Upper lobe of left lung (tissue), 6 donors: ENCODE results near the gene IER3. TPM values are rescaled to one million over a fixed set of nuclear protein-coding genes. Genes with fewer than 3 reads are reported as not detected.
"Not testable (repeated sequence)": the region's sequence is repeated elsewhere in the genome, so short reads cannot be mapped to it uniquely, and the experiment has no call there.

Experiments
- ATAC-seq, 2 donors: fragments of 200-7000 bp; cut with Tn5 transposase; one replicate each; pipeline ENCODE4 v1.9.1; 2022; ENCODE audit warnings: mild to moderate bottlenecking in 2 of 2, moderate library complexity in 2 of 2; ENCODE audit not compliant: low FRiP score in 2 of 2
- DNase-seq, 2 donors: peaks; one replicate each; pipeline ENCODE4 v3.0.0-alpha.2; 2019 to 2020
- H3K27ac ChIP-seq, 4 donors: fragments of 200-600 bp; sonication (generic); one replicate each; pipeline ENCODE4 v1.5.1; 2016 to 2019
- H3K27me3 ChIP-seq, 4 donors: fragments of 200-600 bp; sonication (generic); one replicate each; pipeline ENCODE4 v1.5.1; 2017 to 2019
- H3K36me3 ChIP-seq, 4 donors: fragments of 200-600 bp; sonication (generic); one replicate each; pipeline ENCODE4 v1.5.1; 2016 to 2019
- H3K4me1 ChIP-seq, 4 donors: fragments of 200-600 bp; sonication (generic); one replicate each; pipeline ENCODE4 v1.5.1; 2018 to 2019
- H3K4me3 ChIP-seq, 4 donors: fragments of 200-600 bp; sonication (generic); one replicate each; pipeline ENCODE4 v1.5.1; 2017 to 2019; ENCODE audit warnings: mild to moderate bottlenecking in 2 of 4, moderate library complexity in 1 of 4
- H3K9me3 ChIP-seq, 4 donors: fragments of 200-600 bp; sonication (generic); one replicate each; pipeline ENCODE4 v1.5.1; 2018 to 2019
- EP300 ChIP-seq, 4 donors: sonication (generic); formaldehyde crosslinking; IDR thresholded peaks; one replicate each; pipeline ENCODE4 v1.5.1; 2017; ENCODE audit warnings: antibody characterized with exemption in 4 of 4, control low read depth in 2 of 4
- POLR2A ChIP-seq, 4 donors: fragments of 450-650 bp; IDR thresholded peaks; one replicate each; pipeline ENCODE4 v1.5.1; 2016 to 2017; ENCODE audit warnings: antibody characterized with exemption in 4 of 4, mild to moderate bottlenecking in 2 of 4
- POLR2AphosphoS5 ChIP-seq, 2 donors: sonication (generic); formaldehyde crosslinking; IDR thresholded peaks; one replicate each; pipeline ENCODE4 v1.5.1; 2017; ENCODE audit warnings: antibody characterized with exemption in 2 of 2
- WGBS, 2 donors: methylation state at CpG; one replicate each; pipeline ENCODE4 v1.1.5; 2017 to 2018; 5-methylcytosine and 5-hydroxymethylcytosine counted together
- total RNA-seq, 6 donors: library from RNA; depleted of rRNA in 4 of 6; stranded (reverse); fragments of >200 nt in 4 of 6; gene quantifications; one replicate each; pipeline versions ENCODE4 v1.1.0 to v1.2.1, GENCODE V29; 2016 to 2021
- TF ChIP-seq, protein P1 (sequence below), 6 experiments: fragments of 450-650 bp in 4 of 6; fragments of 200-600 bp in 2 of 6; sonication (generic) in 2 of 6; IDR thresholded peaks; one replicate each; pipeline ENCODE4 v1.5.1; 2016 to 2019; ENCODE audit warnings: antibody characterized with exemption in 6 of 6
- donor health status: DM: no; HTN: no; CAD: no; lungs with moderate emphysema.
- donor health status: DM: no; HTN: yes; CAD: no; lungs with severe emphysema.

IER3 gene
- total RNA-seq, 6 donors from 2014 or later = 4.2 to 61.1 (median 19.8) TPM

DNA sequence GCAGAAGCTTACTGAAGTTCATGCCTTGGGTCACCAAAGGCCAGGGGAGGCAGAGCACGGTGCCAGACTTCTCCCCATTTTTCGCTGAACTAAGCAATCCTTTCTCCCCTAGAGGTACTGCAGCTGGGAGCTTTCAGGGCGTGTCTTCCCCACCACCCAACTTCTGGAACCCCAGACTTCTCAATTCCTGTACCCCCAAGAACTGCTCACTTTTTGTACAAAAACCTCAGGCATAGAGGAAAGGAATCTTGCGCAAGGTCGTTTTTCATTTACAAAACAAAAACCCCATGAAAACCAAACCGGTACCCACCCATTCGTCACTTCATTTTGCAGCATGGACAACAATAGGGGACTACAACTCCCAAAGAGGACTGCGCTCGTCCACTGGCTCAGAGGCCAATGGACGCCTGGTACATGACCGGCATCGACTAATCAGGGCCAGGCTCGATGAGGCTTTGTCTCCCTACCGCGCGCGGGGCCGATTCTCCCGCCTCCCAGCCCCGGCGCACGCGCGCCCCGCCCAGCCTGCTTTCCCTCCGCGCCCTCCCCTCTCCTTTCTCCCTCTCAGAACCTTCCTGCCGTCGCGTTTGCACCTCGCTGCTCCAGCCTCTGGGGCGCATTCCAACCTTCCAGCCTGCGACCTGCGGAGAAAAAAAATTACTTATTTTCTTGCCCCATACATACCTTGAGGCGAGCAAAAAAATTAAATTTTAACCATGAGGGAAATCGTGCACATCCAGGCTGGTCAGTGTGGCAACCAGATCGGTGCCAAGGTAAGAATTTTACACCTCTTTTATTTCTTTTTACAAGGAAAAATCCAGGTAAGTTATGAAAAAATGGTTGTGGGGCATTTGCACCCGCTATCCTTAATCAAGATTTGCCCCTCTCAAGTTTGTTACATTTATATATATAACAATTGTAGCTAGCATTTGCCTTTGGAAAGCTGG is 24.3 kb downstream of the IER3 start, which contains the start of gene TUBB:
Gene TUBB (plus strand): TSS at position 562 of the 947 bp plus-strand sequence. CDS start 155 bp downstream, at position 717.
- 0 to 1% methylated on average over 38 of the region's 38 CpGs for WGBS, 2 donors
- Histone ChIP-seq H3K36me3 (peaks cover 20 to 30% (median 25%) of the 10 kb centered on the region in 4 donors), H3K4me3 (peak within 1 kb of the TSS; percentile 64 to 87 (median 76)), H3K4me1 (peaks cover 41 to 61% (median 60%) of the 10 kb centered on the region in 4 donors), H3K27ac (peak within 1 kb of the TSS; percentile 91 to 95 (median 92)), H3K9me3 (no peaks in the 10 kb centered on the region), H3K27me3 (no peaks in the 10 kb centered on the region)
- ATAC-seq (peak; percentile 85 to 93), DNase-seq (peak; percentile 99)
- peak; percentile 94 to 97 for TF ChIP-seq POLR2AphosphoS5 (IDR thresholded peaks at IDR 0.05)
- TF ChIP-seq POLR2A (IDR thresholded peaks at IDR 0.05) = peak in 3 of 4 donors; percentile 74 to 93 (median 77)
- TF ChIP-seq, protein P1, sequence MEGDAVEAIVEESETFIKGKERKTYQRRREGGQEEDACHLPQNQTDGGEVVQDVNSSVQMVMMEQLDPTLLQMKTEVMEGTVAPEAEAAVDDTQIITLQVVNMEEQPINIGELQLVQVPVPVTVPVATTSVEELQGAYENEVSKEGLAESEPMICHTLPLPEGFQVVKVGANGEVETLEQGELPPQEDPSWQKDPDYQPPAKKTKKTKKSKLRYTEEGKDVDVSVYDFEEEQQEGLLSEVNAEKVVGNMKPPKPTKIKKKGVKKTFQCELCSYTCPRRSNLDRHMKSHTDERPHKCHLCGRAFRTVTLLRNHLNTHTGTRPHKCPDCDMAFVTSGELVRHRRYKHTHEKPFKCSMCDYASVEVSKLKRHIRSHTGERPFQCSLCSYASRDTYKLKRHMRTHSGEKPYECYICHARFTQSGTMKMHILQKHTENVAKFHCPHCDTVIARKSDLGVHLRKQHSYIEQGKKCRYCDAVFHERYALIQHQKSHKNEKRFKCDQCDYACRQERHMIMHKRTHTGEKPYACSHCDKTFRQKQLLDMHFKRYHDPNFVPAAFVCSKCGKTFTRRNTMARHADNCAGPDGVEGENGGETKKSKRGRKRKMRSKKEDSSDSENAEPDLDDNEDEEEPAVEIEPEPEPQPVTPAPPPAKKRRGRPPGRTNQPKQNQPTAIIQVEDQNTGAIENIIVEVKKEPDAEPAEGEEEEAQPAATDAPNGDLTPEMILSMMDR (IDR thresholded peaks at IDR 0.05) = peak in 4 of 6 experiments; percentile 21 to 39 (median 25)
- peak in 1 of 4 donors; percentile 43 for TF ChIP-seq EP300 (IDR thresholded peaks at IDR 0.05)

DNA sequence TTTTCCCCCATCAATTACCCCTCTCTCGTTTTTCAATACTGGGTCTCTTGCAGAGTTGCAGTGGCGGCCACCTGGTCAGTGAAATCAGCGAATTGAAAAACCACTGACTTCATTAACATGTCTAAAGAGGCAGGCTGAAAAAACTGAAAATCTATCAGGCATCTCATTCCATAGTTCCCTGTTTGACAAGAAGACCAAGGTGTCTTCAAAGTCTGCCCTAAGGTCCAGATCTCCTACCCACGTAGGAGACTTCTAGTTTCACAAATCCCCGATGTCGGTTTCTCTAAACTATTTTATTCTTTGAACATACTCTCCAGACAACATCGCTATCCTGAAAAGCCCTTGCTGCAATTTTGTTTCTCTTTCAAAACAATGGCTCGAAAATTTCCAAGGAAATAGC is 25.0 kb downstream of the IER3 start:
- TF ChIP-seq POLR2AphosphoS5 (IDR thresholded peaks at IDR 0.05) = no peak
- no peak for TF ChIP-seq POLR2A (IDR thresholded peaks at IDR 0.05)
- TF ChIP-seq, protein P1 (IDR thresholded peaks at IDR 0.05) = no peak
- no peak for TF ChIP-seq EP300 (IDR thresholded peaks at IDR 0.05)

DNA sequence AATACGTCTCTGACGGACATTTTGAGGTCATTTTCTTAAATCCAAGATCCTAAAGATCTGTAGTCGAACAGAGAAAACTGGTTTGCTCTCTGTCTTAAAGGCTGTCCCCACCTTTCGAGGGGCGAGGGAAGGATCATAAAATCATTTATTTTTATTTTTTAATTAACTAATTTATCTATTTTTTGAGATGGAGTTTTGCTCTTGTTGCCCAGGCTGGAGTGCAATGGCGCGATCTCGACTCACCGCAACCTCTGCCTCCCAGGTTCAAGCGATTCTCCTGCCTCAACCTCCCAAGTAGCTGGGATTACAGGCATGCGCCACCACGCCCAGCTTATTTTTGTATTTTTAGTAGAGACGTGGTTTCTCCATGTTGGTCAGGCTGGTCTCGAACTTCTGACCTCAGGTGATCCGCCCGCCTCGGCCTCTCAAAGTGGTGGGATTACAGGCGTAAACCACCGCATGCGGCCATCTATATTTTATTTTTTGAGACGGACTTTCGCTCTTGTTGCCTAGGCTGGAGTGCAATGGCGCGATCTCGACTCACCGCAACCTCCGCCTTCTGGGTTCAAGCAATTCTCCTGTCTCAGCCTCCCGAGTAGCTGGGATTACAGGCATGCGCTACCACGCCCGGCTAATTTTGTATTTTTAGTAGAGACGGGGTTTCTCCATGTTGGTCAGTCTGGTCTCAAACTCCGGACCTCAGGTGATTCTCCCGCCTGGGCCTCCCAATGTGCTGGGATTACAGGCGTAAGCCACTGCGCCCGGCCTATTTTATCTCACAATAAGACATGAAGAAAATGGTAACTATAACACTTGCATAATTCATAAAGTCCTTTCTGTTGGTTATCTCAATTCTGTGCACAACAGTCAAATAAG is 26.3 kb downstream of the IER3 start:
- peaks cover 41 to 44% (median 44%) of the 10 kb centered on the region in 4 donors for H3K4me1 ChIP-seq
- not testable (repeated sequence) for H3K27me3 ChIP-seq, H3K9me3 ChIP-seq, DNase-seq, ATAC-seq
- TF ChIP-seq, protein P1 (IDR thresholded peaks at IDR 0.05) = peak in 2 of 6 experiments; percentile 0 to 2
- H3K4me3 ChIP-seq = peak overlapping the region in 3 of 4 donors; percentile 61 to 76 (median 63)
- H3K27ac ChIP-seq = peak overlapping the region; percentile 88 to 93 (median 92)
- peaks cover 1 to 26% (median 11%) of the 10 kb centered on the region in 4 donors for H3K36me3 ChIP-seq
- 76 to 80% methylated on average over 37 of the region's 37 CpGs for WGBS, 2 donors

More for the DNA sequence above, 25.0 kb downstream of the IER3 start:
- Histone ChIP-seq H3K4me1 (peaks cover 41 to 57% (median 55%) of the 10 kb centered on the region in 4 donors), H3K9me3 (no peaks in the 10 kb centered on the region), H3K4me3 (peak overlapping the region in 3 of 4 donors; percentile 64 to 87 (median 77)), H3K36me3 (peaks cover 14 to 28% (median 18%) of the 10 kb centered on the region in 4 donors), H3K27ac (peak overlapping the region; percentile 85 to 95 (median 92)), H3K27me3 (no peaks in the 10 kb centered on the region)
- ATAC-seq (no peak), DNase-seq (no peak)
- 18 to 20% methylated on average over 8 of the region's 8 CpGs for WGBS, 2 donors

DNA sequence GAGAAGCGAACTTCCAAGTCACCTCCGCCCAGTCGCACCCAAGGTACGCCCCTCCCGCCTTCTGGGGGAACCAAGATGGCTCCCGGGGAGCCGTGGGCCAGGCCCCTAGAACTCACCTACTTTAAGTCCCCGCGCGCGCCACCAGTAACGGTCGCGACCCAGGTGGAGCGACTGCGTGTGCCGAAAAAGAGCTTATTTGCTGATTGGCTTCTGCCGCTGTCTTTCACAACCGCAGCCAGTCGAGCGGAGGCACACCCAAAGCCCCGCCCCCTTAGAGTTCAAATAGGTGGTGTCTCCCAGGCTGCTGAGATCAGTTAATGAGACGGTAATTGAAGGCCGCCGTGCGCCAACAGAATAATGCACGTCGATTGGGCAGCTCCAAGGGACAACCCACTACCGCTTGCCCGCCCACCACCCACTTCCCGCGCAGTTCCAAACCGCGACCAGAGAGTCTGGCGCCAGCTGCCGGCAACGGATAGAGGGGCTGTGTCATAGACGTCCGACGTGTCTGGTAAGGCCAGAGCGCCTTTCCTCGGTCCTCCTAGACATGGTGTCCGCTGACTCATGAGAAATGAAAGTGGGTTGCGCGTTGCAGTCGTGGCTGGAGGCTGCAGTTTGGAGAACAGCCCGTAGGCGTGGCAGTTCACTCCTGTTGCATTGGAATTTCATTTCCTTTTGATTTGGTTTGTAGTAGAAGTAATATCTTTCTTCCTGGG is 27.1 kb downstream of the IER3 start, which contains the start of gene MDC1:
Gene MDC1 (minus strand): TSS at position 153 of the 716 bp plus-strand sequence. CDS start 2,106 bp downstream, outside the sequence.
- WGBS, 2 donors = 1 to 3% methylated on average over 16 to 45 of the region's 48 CpGs
- H3K4me1 ChIP-seq = peaks cover 35 to 37% (median 37%) of the 10 kb centered on the region in 4 donors
- H3K4me3 ChIP-seq = peak within 1 kb of the TSS; percentile 52 to 76 (median 62)
- no peaks in the 10 kb centered on the region for H3K9me3 ChIP-seq
- DNase-seq (peak; percentile 96 to 100), ATAC-seq (peak; percentile 91 to 97)
- TF ChIP-seq EP300 (IDR thresholded peaks at IDR 0.05) = peak in 1 of 4 donors; percentile 2
- TF ChIP-seq POLR2AphosphoS5 (IDR thresholded peaks at IDR 0.05) = peak; percentile 97
- peak in 3 of 4 donors; percentile 21 to 89 (median 61) for TF ChIP-seq POLR2A (IDR thresholded peaks at IDR 0.05)
- TF ChIP-seq, protein P1 (IDR thresholded peaks at IDR 0.05) = peak in 5 of 6 experiments; percentile 44 to 77 (median 64)
- peaks cover 0 to 26% (median 14%) of the 10 kb centered on the region in 4 donors for H3K36me3 ChIP-seq
- no peaks in the 10 kb centered on the region for H3K27me3 ChIP-seq
- peak within 1 kb of the TSS; percentile 91 to 93 (median 92) for H3K27ac ChIP-seq
